GM19372 (cell line): Measurements from ENCODE around the gene ADAP1.
A peak's percentile ranks its signal among the peaks of the same experiment; 100 is the strongest.

ENCODE experiments used
- ATAC-seq: cut with Tn5 transposase; IDR thresholded peaks from one replicate; pipeline ENCODE4 v1.9.1; 2021; ENCODE audit warnings: mild to moderate bottlenecking, low read depth, moderate library complexity; ENCODE audit not compliant: unreplicated experiment

ADAP1 gene

DNA sequence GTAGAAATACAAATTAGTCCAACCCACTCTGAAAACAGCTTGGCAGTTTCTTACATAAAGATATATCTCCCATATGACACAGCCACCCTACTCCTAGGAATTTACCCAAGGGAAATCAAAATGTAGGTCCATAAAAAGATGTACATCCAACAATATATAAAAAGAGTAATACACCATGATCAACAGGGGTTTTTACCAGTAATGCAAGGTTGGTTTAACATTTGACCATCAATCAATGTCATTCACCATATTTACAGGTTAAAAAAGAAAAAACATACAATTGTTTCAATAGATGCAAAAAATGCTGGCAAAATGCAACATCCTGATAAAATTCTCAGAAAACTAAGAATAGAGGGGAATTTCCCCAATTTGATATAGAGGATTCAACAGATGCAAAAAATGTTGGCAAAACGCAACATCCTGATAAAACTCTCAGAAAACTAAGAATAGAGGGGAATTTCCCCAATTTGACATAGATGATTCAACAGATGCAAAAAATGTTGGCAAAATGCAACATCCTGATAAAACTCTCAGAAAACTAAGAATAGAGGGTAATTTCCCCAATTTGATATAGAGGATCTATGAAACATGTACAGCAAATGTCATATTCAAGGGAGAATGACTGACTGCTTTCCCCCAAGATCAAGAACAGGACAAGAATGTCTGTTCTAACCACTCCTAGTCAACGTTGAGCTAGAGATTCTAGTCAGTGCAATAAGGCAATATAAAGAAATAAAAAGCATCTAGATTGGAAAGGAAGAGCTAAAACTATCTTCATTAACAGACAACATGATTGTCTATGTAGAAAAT is 13.7 kb downstream of the ADAP1 start:
- no peak for ATAC-seq

DNA sequence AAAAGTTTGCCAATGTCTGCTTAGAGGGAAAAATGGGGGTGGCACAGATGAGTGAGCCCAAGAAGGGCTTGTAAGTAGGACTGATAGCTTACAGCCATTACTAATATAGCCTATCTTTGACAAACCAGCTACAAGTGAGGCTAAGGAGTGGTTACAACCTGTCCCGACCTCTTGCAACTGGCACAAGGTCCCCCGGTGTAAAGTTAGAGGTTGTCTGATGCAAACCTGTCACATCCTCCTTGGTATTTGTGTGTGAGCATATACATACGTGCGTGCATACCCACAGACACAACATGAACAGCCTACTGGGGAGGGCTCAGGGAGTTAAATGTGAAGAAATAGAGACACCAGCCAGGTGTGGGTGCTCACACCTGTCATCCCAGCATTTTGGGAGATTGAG is 14.6 kb downstream of the ADAP1 start:
- ATAC-seq: no peak

DNA sequence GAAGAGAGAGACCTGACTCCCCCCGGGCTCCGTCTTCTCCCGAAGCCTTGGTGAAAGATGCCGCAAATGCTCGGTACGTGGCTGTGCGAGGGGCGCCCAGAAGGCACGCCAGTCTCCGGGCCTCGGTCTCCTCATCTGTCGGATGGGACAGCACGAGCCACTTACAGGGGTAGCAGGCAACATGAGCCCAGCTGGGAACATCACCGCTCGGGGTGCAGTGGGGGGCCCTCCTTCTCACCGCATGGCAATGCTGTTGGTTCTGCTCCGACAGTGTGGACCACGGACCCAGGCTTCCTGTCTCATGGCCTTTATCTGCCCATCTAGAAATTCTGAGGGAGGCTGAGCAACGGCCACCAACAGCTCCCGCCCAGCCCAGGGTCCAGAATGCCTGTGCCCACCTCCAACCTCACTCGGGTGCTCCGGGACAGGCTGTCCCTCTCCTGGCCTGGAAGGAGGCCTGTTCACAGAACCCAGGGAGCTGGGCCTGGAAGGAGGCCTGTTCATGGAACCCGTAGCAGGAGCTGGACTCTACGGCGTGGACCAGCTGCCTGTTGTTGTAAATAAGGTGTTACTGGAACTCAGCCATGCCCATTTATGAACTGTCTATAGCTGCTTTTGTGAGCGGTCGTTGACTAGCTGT is 15.8 kb downstream of the ADAP1 start:
- ATAC-seq: no peak

GRCh38 chr7:937856-938484 is 16.5 kb downstream of the ADAP1 start:
- ATAC-seq: no peak

GRCh38 chr7:936386-937054 is 18.0 kb downstream of the ADAP1 start:
- peak; percentile 69 for ATAC-seq

GRCh38 chr7:935874-936385 is 18.6 kb downstream of the ADAP1 start:
- no peak for ATAC-seq

DNA sequence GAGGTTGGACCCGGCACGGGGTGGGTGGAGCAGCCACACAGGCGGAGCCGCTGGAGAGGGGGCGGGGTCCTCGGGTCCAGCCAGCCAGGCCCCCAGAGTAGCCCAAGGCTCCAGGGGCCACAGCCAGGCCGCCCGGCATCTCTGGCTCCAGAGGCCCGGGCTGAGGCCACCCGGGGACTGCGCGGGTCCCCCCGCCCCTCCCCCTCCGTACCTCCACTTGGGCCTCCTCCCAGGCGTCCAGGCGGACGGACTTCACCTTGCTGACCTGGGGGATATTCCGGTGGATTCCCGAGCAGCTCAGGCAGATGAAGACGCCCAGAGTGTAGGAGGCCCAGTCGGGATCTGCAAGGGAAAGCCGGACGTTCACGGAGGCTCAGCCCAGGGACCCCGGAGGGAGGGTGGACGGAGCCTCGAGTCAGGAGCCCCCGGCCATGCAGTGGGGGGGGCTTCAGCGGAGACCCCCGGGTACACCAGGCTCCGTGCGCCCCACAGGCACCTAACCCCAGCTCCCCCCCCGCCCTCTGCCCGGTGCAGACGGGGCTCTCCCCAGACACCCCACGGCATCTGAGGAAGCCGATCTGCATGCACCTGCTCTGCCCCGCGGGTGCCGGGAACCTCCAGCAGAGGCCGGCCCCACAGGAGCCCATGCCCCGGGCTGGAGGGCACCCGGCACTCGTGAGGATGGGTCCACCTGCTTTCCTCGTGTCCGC is 19.2 kb downstream of the ADAP1 start:
- ATAC-seq: no peak

DNA sequence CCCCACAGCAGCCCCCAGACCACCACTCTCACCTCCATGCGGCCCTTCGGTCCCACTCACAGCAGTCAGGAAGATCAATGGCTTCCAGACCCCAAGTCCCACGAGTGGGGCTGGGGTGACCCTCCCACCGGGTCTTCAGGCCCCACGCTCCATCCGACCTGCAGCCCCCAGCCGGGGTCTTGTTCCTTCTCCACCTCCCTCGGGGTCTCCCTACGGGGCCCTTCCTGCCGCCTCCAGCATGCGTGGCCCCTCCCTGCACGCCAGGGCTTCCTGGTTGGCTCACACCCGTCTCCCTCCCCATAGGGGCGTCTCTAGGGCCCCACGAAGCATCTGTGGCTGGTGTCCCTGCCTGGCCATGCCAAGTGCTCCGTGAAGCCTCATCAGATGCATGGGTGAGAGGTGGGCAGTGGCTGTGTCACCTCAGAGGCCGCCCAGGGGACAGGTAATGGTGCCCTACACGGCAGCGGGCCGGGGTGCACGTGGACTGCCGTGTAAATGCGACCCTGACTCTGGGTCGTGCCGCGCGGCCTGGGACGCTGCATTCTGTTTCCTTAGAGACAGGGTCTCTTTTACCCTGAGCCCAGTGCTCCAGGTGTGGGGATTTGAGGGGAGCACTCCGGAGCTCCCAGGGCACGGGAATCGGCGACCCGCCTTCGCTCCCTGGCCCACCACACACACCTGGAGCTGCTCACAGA is 19.9 kb downstream of the ADAP1 start:
- no peak for ATAC-seq

- ATAC-seq: no peak
Measured at GRCh38 chr7:932651-932975, 21.9 kb downstream of the ADAP1 start.

DNA sequence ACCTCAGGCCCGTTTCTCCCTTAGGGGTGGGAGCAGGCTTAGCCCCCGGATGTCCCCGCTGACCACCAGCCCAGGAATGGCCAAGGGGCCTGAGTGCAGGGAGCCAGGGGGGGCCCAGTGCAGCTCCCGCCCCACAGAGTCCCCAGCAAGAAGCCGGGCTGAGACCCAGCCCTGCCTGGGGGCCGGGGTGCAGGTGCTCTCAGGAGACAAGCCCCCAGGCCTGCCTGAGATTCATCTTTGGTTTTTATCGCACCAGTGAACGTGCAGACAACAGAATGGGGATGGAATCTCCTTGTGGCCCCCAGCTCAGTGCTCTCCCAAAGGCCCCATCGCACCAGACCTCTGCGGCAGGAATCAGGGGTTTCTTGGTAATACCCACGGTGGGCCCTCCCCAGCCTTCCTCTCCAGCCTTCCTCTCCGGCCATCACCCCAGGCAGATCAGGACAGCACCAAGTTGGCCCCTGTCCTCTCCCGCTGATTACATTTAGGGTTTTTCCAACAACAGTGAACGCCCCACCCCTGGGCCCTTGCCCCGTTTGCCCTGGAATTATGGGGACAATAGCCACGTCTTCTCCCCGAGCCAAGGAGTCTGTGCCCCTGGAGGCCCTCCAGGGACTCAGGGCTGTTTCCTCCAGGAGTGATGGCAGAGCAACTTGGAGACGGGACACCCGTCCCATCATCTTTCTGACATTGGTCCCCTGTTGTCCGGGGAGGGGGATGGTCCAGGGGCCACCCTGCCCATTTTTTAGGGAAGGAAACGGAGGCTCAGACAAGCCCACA is 22.4 kb downstream of the ADAP1 start:
- no peak for ATAC-seq

- no peak for ATAC-seq
Measured at GRCh38 chr7:930975-931758, 23.3 kb downstream of the ADAP1 start.

DNA sequence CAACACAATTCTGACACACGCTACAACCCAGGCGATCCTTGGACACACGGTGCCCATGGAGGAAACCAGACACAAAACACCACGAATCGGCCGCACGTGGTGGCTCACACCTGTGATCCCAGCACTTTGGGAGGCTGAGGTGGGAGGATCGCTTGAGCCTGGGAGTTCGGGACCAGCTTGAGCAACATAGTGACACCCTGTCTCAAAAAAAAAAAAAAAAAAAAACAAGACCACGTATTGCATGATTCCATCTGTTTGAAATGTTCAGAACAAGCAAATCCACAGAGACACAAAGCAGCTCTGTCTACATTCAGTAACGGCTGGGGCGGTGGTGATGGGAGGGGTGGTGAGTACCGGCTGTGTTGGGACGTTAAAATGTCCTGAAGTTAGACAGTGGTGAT is 25.2 kb downstream of the ADAP1 start:
- ATAC-seq: no peak

- ATAC-seq: no peak
Measured at GRCh38 chr7:927031-927671, 27.3 kb downstream of the ADAP1 start.

DNA sequence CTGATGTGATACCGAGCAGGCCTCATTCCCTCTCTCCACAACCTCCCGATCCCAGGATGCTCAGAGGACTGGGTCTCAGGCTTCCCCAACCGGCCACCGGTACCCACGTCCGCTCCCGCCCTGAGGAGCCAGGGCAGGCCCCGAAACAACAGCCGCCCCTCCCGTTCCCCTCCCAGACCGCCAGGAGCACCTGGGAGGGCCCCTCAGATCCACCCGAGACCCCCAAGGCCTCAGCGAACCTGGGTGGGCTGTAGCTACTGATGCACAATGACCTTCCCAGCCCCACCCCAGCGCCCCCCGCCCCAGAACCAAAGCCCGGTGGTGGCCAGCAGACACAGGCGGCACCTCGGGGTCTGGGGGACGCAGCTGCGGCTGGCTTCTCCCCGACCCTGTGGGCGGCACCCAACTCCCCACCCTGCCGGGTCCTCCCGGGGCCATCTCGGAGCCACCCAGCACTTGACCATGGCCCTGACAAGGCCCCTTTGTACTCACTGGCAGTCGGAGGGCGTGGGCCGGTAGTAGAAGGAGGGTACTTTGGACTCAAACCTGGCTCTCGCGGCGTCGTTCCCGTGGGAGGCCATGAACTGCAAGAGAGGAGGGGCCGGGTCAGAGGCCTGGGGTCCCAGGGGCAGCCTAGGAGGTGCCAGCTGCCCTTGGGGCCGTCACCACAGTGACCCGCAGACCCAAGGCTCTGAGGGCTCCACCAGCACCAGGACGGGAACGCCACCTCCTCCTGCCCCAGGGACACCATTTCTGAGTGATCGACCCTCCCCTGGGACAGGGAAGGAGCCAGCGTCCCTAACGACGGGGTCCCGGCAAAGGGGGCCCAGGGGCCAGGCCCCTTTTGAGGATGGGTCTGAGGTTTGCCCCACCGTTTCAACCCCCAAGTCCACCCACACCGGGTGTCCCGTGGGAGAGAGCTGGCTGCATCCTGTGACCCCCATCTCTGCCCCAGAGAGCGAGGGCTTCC is 28.1 kb downstream of the ADAP1 start:
- ATAC-seq: no peak

DNA sequence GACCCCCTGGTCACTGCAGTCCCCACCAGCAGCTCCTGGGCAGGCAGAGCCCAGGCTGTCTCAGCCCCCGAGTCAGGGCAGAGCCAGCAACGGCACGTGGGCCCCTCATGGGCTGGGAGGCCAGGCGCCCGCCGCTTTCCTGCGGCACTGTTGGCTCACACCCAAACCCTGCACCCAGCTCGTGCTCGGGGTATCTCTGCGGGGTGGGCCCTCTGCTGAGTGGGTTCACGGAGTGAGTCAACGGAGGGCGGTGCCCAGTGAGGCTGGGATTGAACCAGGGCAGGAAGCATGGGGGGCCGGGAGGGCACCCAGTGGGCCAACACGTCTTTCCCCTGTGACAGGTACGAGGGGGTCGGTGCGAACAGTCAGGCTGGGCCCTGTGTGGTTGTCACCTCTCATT is 28.9 kb downstream of the ADAP1 start:
- ATAC-seq: no peak

DNA sequence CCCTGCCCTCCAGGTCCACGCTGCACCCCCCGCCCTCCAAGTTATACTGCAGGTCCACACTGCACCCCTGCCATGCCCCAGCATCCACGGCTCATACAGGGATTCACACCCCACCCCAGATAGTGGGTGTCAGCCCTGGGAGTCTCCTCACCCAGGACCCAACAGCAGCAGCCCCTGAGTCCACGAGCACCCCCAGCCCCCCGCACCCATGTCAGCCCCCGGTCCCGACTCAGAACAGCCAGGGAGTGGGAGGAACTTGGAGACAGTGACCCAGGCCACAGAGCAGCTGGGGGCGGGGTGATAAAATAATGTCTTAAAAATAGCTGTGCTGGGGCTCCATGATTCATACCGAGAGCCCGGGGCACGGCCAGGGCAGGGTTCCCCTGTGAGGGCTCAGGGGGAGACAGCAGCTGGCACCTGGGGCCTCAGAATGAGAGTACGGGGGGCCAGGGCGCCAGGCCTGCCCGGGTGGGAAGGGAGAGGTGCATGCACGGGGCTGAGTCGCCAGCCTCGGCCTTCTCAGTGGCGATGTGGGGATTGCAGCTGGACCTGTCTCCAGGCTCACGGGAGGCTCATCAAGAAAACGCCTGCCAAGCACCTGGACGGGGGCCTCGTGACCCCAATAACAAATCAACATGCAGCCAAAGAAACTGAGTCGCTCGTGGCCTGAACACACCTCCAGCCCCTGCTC is 29.8 kb downstream of the ADAP1 start:
- peak; percentile 33 for ATAC-seq
